Activated CD8-positive, alpha-beta memory T cell treated with anti-CD3 and anti-CD28 coated beads, Interleukin-2, amount 10 ng/mL, durations not matched to agents 7 days and 5 days (primary cell): ENCODE results near the gene AUTS2. TPM values are rescaled to one million over a fixed set of nuclear protein-coding genes. Genes with fewer than 3 reads are reported as not detected.

Source experiments
- ATAC-seq: fragments of 150-1000 bp; cut with Tn5 transposase; one replicate; pipeline ENCODE4 v1.10.0; 2021; ENCODE audit warnings: moderate library complexity
- CTCF ChIA-PET: fragments of 350-600 bp; sonication (Branson Sonifier 250); formaldehyde crosslinking; loops from one replicate; lab custom pipeline; 2021; ENCODE audit warnings: antibody characterized with exemption; lab: Charles Lee
- DNase-seq: peaks from one replicate; pipeline ENCODE4 v3.0.0-alpha.2; 2020
- H3K27ac Mint-ChIP-seq: one replicate; pipeline ENCODE4 v1.8.0; 2021; ENCODE audit warnings: mild to moderate bottlenecking, mixed read lengths
- H3K27me3 Mint-ChIP-seq: one replicate; pipeline ENCODE4 v1.8.0; 2021; ENCODE audit warnings: mixed read lengths
- H3K36me3 Mint-ChIP-seq: one replicate; pipeline ENCODE4 v1.8.0; 2021; ENCODE audit warnings: mild to moderate bottlenecking, mixed read lengths
- H3K4me1 Mint-ChIP-seq: one replicate; pipeline ENCODE4 v1.8.0; 2021; ENCODE audit warnings: mixed read lengths
- H3K4me3 Mint-ChIP-seq: one replicate; pipeline ENCODE4 v1.8.0; 2021; ENCODE audit warnings: mild to moderate bottlenecking, moderate library complexity, mixed read lengths
- H3K9me3 Mint-ChIP-seq: one replicate; pipeline ENCODE4 v1.8.0; 2022; ENCODE audit warnings: low read depth, mixed read lengths
- total RNA-seq, 2 experiments: library from RNA; stranded (reverse); gene quantifications; one replicate each; pipeline ENCODE4 v1.2.3, GENCODE V29; 2021

Gene AUTS2
- total RNA-seq, 2 experiments from 2014 or later = 9.5 to 24.4 TPM

- no peak for DNase-seq
- CTCF ChIA-PET = no interaction called here
- Mint-ChIP-seq H3K4me3 (no peak overlapping the region), H3K27ac (no peak overlapping the region), H3K4me1 (peaks cover 4% of the 10 kb centered on the region), H3K9me3 (no peaks in the 10 kb centered on the region), H3K27me3 (peaks cover 6% of the 10 kb centered on the region), H3K36me3 (no peaks in the 10 kb centered on the region)
- ATAC-seq = no peak
Observed at GRCh38 chr7:70630818-70631457, 1032.7 kb downstream of the AUTS2 start.

DNA sequence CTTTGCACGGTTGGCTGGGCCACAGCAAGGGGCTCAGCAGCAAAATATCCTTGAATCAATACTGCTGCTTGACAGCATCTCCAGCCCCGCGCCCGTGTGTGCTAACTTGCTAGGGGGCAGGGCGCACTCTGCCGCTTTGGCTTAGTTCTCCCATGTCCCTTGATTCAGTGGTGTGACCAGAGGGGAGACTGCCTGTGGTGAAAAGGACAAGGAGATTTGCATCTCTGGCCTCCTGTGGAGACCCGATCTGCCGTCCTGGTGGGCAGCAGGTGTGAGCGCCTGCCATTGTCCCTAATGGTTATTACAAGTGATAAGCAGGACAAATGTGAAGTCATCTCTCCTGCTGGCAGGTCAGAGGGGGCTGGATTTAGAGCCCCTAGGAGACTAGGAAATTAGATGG lies 1033.4 kb downstream of the AUTS2 start:
- H3K27ac Mint-ChIP-seq = no peak overlapping the region
- no peaks in the 10 kb centered on the region for H3K9me3 Mint-ChIP-seq
- DNase-seq (no peak), ATAC-seq (no peak)
- no peak overlapping the region for H3K4me3 Mint-ChIP-seq
- H3K27me3 Mint-ChIP-seq = peaks cover 6% of the 10 kb centered on the region
- peaks cover 4% of the 10 kb centered on the region for H3K4me1 Mint-ChIP-seq
- no peaks in the 10 kb centered on the region for H3K36me3 Mint-ChIP-seq
- CTCF ChIA-PET = no interaction called here

DNA sequence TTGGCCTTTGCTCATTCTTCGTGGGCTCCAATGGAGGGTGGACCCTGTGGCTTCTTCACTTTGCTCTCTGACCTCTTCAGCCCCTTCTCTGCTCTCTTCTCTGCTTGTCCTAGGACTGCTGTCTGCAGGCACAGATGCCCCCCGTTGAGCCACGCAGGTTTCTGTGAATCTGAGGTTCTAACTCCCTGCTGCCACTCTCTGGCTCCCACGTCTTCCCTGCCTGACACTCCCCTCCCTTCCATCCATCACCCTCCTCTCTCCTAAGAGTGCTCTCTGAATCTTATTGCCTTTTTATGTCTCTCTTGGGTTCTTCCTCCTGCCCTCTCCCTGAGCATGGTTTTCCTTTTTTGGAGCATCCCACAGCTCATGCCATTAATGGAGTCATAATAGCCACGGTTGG lies 1034.1 kb downstream of the AUTS2 start:
- Mint-ChIP-seq H3K36me3 (no peaks in the 10 kb centered on the region), H3K9me3 (no peaks in the 10 kb centered on the region), H3K27ac (no peak overlapping the region), H3K4me3 (no peak overlapping the region), H3K4me1 (peaks cover 4% of the 10 kb centered on the region), H3K27me3 (peaks cover 6% of the 10 kb centered on the region)
- CTCF ChIA-PET = no interaction called here
- no peak for DNase-seq
- no peak for ATAC-seq

DNA sequence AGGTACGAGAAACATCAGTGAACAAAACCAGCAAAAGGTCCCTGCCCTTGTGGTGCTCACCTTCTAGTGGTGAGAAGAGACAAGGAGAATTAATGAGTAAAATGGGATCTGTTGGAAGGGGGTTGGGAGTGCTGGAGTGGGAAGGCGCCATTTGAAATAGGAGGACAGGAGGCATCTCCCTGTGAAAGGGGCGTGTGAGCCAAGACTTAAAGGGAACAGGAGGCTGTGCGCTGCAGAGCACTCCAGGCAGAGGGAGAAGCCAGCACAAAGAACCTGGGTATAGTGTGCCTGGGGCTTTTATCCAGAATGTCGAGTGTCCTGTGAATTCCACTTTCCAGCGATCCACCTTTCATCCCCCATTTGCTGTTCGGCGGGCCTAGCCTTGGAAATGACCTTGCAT lies 1035.8 kb downstream of the AUTS2 start:
- H3K4me1 Mint-ChIP-seq = peaks cover 4% of the 10 kb centered on the region
- H3K27ac Mint-ChIP-seq = no peak overlapping the region
- CTCF ChIA-PET = interaction anchor here (0.6 kb wide), 1 partner anchor 269 kb away, joined by 3 read pairs; no protein-coding TSS in a partner anchor
- ATAC-seq = no peak
- no peak for DNase-seq
- peaks cover 3% of the 10 kb centered on the region for H3K27me3 Mint-ChIP-seq
- H3K4me3 Mint-ChIP-seq = no peak overlapping the region
- H3K9me3 Mint-ChIP-seq = no peaks in the 10 kb centered on the region
- no peaks in the 10 kb centered on the region for H3K36me3 Mint-ChIP-seq

GRCh38 chr7:70634610-70635068 lies 1036.4 kb downstream of the AUTS2 start:
- ATAC-seq = no peak
- Mint-ChIP-seq H3K27ac (no peak overlapping the region), H3K27me3 (peaks cover 3% of the 10 kb centered on the region), H3K4me3 (no peak overlapping the region), H3K9me3 (no peaks in the 10 kb centered on the region), H3K4me1 (peaks cover 4% of the 10 kb centered on the region), H3K36me3 (no peaks in the 10 kb centered on the region)
- CTCF ChIA-PET = interaction anchor here (1.9 kb wide), 1 partner anchor 13 kb away, joined by 5 read pairs; no protein-coding TSS in a partner anchor
- DNase-seq = no peak

- CTCF ChIA-PET = interaction anchor here (1.7 to 1.9 kb wide), 2 partner anchors 12 to 63 kb away, joined by 5 to 8 read pairs; no protein-coding TSS in a partner anchor
Observed at GRCh38 chr7:70635633-70636032, 1037.4 kb downstream of the AUTS2 start.

GRCh38 chr7:70636169-70636568 lies 1037.9 kb downstream of the AUTS2 start:
- ATAC-seq (no peak), DNase-seq (no peak)
- Mint-ChIP-seq H3K27me3 (peaks cover 3% of the 10 kb centered on the region), H3K36me3 (no peaks in the 10 kb centered on the region), H3K9me3 (no peaks in the 10 kb centered on the region), H3K27ac (no peak overlapping the region), H3K4me3 (no peak overlapping the region), H3K4me1 (peaks cover 4% of the 10 kb centered on the region)
- CTCF ChIA-PET = interaction anchor here (1.7 to 1.9 kb wide), 2 partner anchors 11 to 62 kb away, joined by 5 to 8 read pairs; no protein-coding TSS in a partner anchor

More at GRCh38 chr7:70635633-70636032, 1037.4 kb downstream of the AUTS2 start:
- Mint-ChIP-seq H3K27ac (no peak overlapping the region), H3K9me3 (no peaks in the 10 kb centered on the region), H3K27me3 (peaks cover 3% of the 10 kb centered on the region), H3K36me3 (no peaks in the 10 kb centered on the region), H3K4me3 (no peak overlapping the region), H3K4me1 (peaks cover 4% of the 10 kb centered on the region)
- no peak for DNase-seq
- ATAC-seq = no peak

- no peak overlapping the region for H3K27ac Mint-ChIP-seq
- H3K4me1 Mint-ChIP-seq = peaks cover 4% of the 10 kb centered on the region
- no peak for DNase-seq
- no peak for ATAC-seq
- CTCF ChIA-PET = no interaction called here
- H3K36me3 Mint-ChIP-seq = no peaks in the 10 kb centered on the region
- H3K27me3 Mint-ChIP-seq = peaks cover 3% of the 10 kb centered on the region
- H3K9me3 Mint-ChIP-seq = peaks cover 3% of the 10 kb centered on the region
- no peak overlapping the region for H3K4me3 Mint-ChIP-seq
Observed at GRCh38 chr7:70637726-70638125, 1039.5 kb downstream of the AUTS2 start.

- no peak overlapping the region for H3K4me3 Mint-ChIP-seq
- no peak for ATAC-seq
- no peak for DNase-seq
- CTCF ChIA-PET = interaction anchor here (1.0 kb wide), 1 partner anchor 60 kb away, joined by 3 read pairs; no protein-coding TSS in a partner anchor
- peaks cover 4% of the 10 kb centered on the region for H3K4me1 Mint-ChIP-seq
- H3K36me3 Mint-ChIP-seq = no peaks in the 10 kb centered on the region
- H3K27me3 Mint-ChIP-seq = peaks cover 3% of the 10 kb centered on the region
- no peak overlapping the region for H3K27ac Mint-ChIP-seq
- peaks cover 3% of the 10 kb centered on the region for H3K9me3 Mint-ChIP-seq
Observed at GRCh38 chr7:70638158-70639107, 1040.2 kb downstream of the AUTS2 start.

DNA sequence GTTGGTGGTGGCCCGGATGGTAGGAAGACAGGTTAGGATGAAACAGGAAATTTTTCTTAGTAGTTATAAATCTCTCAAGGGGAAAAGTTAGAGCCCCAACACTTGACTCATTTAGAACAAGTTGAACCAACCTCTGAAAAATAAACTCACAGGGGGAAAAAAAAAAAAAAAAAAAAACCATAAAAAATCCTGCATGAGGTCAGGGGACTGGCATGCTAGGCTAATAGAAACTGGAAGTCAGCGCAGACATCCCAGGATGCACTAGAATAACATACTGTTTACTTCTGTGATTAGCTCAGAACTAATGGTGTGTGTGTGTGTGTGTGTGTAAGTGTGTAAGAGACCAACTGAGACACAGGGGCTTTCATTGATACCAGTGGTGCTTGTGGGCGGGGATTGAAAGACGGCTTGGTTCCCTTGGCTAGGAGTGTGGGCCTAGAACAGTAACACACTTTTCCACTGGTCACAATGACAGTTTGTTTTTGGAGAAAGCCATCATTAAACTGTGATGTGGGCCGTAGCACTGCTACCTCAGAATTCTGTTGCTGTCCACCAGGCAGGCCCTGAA lies 1042.1 kb downstream of the AUTS2 start:
- Mint-ChIP-seq H3K27me3 (peaks cover 2% of the 10 kb centered on the region), H3K9me3 (peaks cover 3% of the 10 kb centered on the region), H3K4me3 (no peak overlapping the region), H3K4me1 (no peaks in the 10 kb centered on the region), H3K27ac (no peak overlapping the region), H3K36me3 (no peaks in the 10 kb centered on the region)
- no peak for DNase-seq
- ATAC-seq = no peak
- CTCF ChIA-PET = no interaction called here

DNA sequence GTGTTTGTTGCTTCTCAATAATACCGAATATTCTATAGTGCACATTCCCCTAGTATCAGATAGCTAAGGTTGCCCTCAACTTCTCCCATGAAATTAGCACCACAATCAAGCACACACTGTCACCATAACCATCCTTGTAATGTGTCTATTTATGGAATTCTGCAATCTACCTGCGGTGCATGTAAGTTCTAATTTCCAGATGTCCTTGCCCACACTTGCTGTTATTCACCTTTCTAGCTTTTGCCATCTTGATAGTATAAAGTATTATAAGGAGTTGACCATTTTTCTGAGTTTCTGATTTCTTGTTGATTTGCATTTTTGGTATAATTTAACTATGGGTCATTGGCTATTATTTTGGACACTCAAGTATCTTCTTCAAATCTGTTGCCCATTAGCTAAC lies 1043.6 kb downstream of the AUTS2 start:
- H3K4me3 Mint-ChIP-seq = no peak overlapping the region
- CTCF ChIA-PET = no interaction called here

DNA sequence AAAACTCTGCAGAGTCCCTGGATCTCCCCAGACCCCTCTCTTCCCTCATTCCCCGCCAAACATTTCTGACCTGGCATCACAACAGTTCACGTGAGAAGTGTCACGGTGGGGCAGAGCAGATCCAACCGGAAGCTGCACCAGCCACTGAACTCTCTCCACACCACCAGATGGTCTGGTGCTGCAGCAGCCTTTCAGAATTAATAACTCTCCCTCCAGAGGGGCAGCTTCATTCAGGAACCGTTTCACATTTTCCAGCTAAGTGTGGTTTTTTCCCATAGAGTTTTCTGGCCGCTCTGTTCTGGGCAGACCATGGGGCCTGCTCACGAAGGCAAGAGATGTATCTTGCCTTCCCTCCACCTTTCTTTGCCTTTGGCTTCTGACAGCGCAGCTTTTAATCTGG lies 1047.0 kb downstream of the AUTS2 start:
- Mint-ChIP-seq H3K27me3 (peaks cover 13% of the 10 kb centered on the region), H3K9me3 (peaks cover 3% of the 10 kb centered on the region), H3K4me1 (peaks cover 28% of the 10 kb centered on the region), H3K36me3 (peaks cover 4% of the 10 kb centered on the region), H3K4me3 (no peak overlapping the region), H3K27ac (no peak overlapping the region)
- ATAC-seq (no peak), DNase-seq (no peak)
- CTCF ChIA-PET = no interaction called here

More for the DNA sequence above, 1043.6 kb downstream of the AUTS2 start:
- Mint-ChIP-seq H3K27me3 (peaks cover 11% of the 10 kb centered on the region), H3K9me3 (peaks cover 3% of the 10 kb centered on the region), H3K27ac (no peak overlapping the region), H3K4me1 (peaks cover 1% of the 10 kb centered on the region), H3K36me3 (no peaks in the 10 kb centered on the region)
- ATAC-seq (no peak), DNase-seq (no peak)

GRCh38 chr7:70645876-70646351 lies 1047.6 kb downstream of the AUTS2 start:
- DNase-seq = no peak
- H3K4me1 Mint-ChIP-seq = peaks cover 33% of the 10 kb centered on the region
- peaks cover 18% of the 10 kb centered on the region for H3K27me3 Mint-ChIP-seq
- no peak for ATAC-seq
- no peak overlapping the region for H3K27ac Mint-ChIP-seq
- no peak overlapping the region for H3K4me3 Mint-ChIP-seq
- H3K9me3 Mint-ChIP-seq = peaks cover 6% of the 10 kb centered on the region
- peaks cover 9% of the 10 kb centered on the region for H3K36me3 Mint-ChIP-seq
- CTCF ChIA-PET = no interaction called here
